WI38 (cell line): ENCODE data around the gene LRRC31.

Source experiments
- H3K4me3 ChIP-seq: 2 replicates; pipeline ENCODE4 v1.5.1; 2011; ENCODE audit warnings: low read depth, mild to moderate bottlenecking, control low read depth, low read length
- TF ChIP-seq, protein P1 (sequence below): IDR thresholded peaks from 2 replicates; pipeline ENCODE4 v1.5.1; 2012; ENCODE audit warnings: low read depth, mild to moderate bottlenecking, control low read depth, low read length

LRRC31 gene

DNA sequence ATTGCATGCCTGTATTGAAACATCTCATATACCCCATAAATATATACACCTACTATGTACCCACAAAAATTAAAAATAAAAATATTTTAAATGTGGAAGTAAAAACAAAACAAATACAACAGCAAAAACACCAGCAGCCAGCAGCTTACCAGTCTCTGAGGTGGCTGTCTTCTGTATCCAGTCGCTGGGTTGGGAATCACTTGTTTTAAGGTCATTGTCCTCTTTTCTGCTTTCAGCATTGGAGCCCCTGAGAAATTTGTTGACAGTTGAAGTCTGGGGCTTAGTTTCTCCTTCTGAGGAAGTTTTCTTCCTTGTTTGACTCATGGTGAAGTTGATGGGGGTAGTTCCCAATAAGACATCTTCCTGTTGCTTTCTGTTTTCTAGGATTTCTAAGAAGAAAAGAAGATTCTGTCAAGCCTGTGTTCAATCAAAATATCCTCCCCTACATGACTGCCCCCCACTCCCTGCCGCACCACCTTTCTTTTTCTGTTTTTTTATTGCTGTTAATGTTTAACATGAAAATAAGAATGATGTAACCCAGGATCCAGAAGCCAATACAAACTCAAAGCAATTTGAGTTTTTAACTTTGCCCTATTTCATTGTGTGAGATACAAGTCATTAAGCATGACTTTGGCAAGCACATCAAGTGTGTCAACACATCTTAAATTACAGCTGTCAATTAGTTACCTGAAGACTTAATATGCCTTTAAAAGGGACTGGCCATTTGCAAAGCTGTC is at the start of gene LRRC31:
TSS of gene LRRC31 (minus strand) at position 452 of the 737 bp plus-strand sequence. CDS start at position 324, 128 bp downstream.
- TF ChIP-seq, protein P1, sequence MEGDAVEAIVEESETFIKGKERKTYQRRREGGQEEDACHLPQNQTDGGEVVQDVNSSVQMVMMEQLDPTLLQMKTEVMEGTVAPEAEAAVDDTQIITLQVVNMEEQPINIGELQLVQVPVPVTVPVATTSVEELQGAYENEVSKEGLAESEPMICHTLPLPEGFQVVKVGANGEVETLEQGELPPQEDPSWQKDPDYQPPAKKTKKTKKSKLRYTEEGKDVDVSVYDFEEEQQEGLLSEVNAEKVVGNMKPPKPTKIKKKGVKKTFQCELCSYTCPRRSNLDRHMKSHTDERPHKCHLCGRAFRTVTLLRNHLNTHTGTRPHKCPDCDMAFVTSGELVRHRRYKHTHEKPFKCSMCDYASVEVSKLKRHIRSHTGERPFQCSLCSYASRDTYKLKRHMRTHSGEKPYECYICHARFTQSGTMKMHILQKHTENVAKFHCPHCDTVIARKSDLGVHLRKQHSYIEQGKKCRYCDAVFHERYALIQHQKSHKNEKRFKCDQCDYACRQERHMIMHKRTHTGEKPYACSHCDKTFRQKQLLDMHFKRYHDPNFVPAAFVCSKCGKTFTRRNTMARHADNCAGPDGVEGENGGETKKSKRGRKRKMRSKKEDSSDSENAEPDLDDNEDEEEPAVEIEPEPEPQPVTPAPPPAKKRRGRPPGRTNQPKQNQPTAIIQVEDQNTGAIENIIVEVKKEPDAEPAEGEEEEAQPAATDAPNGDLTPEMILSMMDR, result no peak
- H3K4me3 ChIP-seq, result no peak within 1 kb of the TSS

DNA sequence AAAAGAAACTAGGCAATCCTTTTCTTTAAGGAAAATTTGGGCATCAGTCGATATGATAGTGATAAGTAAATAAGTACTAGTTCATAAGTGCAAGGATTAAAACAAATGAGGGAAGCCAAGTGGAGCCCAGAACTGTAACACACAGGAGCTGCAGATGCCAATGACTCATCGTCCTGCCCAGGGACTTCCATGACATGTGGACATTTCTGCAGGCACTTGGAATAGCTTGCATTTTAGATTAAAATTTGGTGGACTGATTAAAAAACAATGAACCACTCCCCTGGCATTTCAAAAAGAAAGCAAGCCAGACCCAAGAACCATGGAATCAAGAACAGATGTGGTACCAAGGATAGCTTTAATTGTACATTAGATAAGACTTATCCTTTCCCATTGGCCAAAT is 44.6 kb upstream of the LRRC31 start:
- TF ChIP-seq, protein P1, result no peak
- no peak overlapping the region for H3K4me3 ChIP-seq

DNA sequence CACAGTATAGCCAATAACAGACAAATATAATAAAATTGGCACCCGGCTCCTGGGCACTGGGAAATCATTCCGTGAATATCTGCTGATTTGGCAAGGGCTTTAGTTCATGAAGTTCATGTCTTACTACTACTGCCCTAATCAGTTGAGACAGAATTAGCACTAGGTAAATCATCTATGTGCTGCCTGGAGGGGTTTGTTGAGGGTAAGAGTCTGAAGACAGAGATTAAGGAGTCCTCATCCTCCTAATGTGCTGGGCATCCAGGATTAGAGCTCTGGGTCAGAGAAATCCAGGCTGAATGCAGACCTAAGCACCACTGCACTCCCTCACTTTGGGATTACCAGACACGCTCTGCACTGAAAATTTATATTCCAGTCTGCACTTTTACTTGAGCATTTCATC is 43.6 kb upstream of the LRRC31 start:
- H3K4me3 ChIP-seq, result no peak overlapping the region
- TF ChIP-seq, protein P1, result no peak

DNA sequence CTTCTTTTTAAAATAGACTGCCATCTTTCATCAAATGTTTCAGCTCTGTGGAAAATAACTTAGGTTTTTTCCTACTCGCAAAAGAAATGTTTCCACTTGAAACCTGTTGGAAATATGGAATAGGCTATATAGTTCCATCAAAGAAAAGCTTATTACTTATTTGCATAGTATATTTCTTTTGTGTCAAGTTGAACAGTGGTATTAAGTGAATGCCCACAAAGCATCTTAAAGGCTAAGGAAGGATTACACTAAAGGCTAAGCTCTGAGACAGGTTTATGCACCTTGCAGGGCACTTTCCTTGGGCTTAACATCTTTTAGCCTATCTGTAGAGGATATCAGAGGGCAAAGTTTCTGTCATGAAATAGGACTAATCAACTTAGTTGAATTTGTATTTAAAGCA is 41.5 kb upstream of the LRRC31 start, which contains the start of gene SAMD7:
TSS of gene SAMD7 (plus strand) at position 301 of the 400 bp plus-strand sequence. CDS start 7,927 bp downstream, outside the sequence.
- H3K4me3 ChIP-seq, result no peak within 1 kb of the TSS
- TF ChIP-seq, protein P1, result no peak

DNA sequence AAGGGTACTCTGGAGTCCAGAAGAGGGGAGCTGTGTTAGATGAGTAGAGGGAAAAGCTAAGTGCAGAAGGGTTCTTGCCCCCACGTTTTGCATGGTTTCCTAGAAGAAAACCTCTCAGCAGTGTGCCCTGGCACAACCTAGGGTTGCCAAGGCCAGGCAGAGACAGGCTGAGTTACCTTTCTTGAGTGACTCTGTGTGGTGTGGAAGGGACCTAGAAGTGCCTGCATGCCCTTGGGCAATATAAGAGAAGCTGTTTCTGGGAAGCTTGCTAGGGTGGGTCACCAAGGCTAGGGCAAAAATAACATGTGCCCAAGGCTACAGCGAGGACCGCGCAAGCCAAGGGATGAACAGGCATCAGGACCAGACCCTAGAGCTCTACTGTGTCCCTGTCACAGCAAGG is 38.2 kb upstream of the LRRC31 start:
- TF ChIP-seq, protein P1, result no peak
- no peak overlapping the region for H3K4me3 ChIP-seq

DNA sequence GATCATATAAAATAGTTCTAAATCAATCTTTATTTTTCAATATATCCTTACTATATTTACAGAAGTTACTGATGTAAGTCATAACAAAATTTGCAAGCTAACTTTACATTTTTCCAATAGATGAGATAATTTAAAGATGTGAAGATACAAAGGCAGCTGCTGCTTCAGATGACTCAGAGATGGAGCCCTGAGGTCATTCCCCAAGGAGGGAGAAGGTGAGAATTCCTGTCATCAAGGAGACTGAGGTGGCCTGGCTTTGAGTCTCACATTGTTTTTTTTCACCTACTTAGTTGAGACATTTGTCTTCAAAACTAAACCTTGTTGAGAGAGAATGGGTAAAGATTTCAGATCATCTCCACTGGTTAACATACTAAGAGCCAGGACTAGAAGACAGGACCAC is 37.7 kb upstream of the LRRC31 start:
- H3K4me3 ChIP-seq, result no peak overlapping the region
- TF ChIP-seq, protein P1, result no peak

DNA sequence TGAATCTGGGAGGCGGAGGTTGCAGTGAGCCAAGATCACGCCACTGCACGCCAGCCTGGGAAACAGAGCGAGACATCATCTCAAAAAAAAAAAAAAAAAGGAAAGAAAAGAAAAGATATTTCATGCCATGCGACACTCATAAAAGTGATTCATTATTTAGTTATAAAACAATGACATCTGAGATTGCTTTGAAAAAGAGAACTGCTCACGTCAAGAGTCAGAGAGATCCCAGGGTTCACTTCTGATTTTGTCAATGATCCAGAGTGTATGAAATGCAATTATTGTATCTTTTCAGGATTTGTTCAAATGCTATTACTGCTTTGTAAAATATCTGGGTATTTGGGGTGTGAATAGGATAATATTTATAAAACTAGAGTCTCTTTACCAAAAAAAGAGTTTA is 35.7 kb upstream of the LRRC31 start:
- TF ChIP-seq, protein P1, result no peak
- no peak overlapping the region for H3K4me3 ChIP-seq
